HL-60 (cell line): ENCODE data around the gene SWI5.

Source experiments
- CTCF ChIP-seq: IDR thresholded peaks from one replicate; pipeline ENCODE4 v1.5.1; 2011; ENCODE audit warnings: low read length, control low read depth, inconsistent platforms; ENCODE audit not compliant: insufficient read depth
- POLR2AphosphoS5 ChIP-seq: IDR thresholded peaks from 2 replicates; pipeline ENCODE4 v1.6.1; 2012; ENCODE audit warnings: low read depth
- SPI1 ChIP-seq: IDR thresholded peaks from 2 replicates; pipeline ENCODE4 v1.6.1; 2012; ENCODE audit warnings: low read depth, mild to moderate bottlenecking, borderline replicate concordance
- TF ChIP-seq, protein P1 (sequence below): IDR thresholded peaks from 2 replicates; pipeline ENCODE4 v1.6.1; 2012; ENCODE audit warnings: low read depth; ENCODE audit not compliant: insufficient replicate concordance

DNA sequence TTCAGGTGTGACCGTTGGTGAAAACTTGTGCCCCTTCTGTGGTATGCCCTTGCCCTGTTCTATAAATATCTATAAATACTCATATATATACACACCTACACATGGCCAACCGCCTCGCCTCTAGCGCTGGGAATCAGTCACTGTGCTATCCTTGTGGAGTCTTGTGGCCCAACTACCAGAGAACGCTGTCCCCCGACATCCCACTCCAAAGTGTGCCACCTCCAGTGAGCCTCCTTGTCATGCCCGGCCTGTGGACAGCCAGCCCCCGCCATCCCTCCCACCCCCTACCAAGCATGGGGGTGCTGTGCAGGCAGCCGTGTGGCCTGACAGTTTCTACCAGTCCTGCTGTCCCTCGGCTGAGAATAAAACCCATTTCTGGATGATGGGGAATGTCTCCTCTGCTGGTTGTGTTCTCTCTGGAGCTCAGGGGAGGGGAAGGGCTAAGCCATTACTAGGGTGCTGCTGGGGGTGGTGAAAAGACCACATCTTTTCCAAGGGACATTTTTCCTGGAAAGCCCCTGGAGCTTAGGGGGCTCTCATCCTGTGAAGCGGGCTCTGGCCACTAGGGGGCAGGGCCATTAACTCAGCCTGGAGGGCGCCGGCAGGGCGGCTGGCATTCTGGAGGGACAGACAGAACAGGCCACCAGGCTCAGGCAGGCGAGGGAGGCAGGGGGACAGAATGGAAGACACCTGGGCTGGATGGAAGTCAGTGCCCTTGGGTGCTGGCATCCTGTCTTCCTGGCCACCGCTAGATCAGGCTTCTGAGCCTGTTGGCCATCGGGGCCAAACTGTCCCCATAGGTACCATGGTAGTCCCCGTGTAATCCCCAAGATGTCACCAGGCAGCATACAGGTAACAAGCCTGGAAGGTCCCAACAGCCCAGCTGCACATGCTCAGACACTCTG is 21.0 kb upstream of the SWI5 start:
- TF ChIP-seq, protein P1, sequence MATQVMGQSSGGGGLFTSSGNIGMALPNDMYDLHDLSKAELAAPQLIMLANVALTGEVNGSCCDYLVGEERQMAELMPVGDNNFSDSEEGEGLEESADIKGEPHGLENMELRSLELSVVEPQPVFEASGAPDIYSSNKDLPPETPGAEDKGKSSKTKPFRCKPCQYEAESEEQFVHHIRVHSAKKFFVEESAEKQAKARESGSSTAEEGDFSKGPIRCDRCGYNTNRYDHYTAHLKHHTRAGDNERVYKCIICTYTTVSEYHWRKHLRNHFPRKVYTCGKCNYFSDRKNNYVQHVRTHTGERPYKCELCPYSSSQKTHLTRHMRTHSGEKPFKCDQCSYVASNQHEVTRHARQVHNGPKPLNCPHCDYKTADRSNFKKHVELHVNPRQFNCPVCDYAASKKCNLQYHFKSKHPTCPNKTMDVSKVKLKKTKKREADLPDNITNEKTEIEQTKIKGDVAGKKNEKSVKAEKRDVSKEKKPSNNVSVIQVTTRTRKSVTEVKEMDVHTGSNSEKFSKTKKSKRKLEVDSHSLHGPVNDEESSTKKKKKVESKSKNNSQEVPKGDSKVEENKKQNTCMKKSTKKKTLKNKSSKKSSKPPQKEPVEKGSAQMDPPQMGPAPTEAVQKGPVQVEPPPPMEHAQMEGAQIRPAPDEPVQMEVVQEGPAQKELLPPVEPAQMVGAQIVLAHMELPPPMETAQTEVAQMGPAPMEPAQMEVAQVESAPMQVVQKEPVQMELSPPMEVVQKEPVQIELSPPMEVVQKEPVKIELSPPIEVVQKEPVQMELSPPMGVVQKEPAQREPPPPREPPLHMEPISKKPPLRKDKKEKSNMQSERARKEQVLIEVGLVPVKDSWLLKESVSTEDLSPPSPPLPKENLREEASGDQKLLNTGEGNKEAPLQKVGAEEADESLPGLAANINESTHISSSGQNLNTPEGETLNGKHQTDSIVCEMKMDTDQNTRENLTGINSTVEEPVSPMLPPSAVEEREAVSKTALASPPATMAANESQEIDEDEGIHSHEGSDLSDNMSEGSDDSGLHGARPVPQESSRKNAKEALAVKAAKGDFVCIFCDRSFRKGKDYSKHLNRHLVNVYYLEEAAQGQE, result no peak
- TF ChIP-seq CTCF (peak; percentile 79), SPI1 (no peak), POLR2AphosphoS5 (no peak)
